Inferior parietal cortex (tissue), 1 donor: ENCODE measurements around the gene OR10H1.
"Not testable (repeated sequence)": the region's sequence is repeated elsewhere in the genome, so short reads cannot be mapped to it uniquely, and the experiment has no call there.

Source experiments
- DNase-seq: peaks from one replicate; pipeline ENCODE4 v3.0.0-alpha.2; 2016; ENCODE audit errors: extremely low spot score

OR10H1 gene

GRCh38 chr19:15774159-15774558 is 41.3 kb downstream of the OR10H1 start:
- DNase-seq, result not testable (repeated sequence)

- DNase-seq, result no peak
These were observed 45.9 kb downstream of the OR10H1 start for GRCh38 chr19:15769586-15769985.

- no peak for DNase-seq
These were observed 55.4 kb downstream of the OR10H1 start for GRCh38 chr19:15759962-15760565.

GRCh38 chr19:15758379-15758778 is 57.1 kb downstream of the OR10H1 start:
- no peak for DNase-seq
